MCF 10A (cell line): Measurements from ENCODE around the gene ALAS2. TPM values are rescaled to one million over a fixed set of nuclear protein-coding genes. Genes with fewer than 3 reads are reported as not detected.
"Not testable (repeated sequence)": the region's sequence is repeated elsewhere in the genome, so short reads cannot be mapped to it uniquely, and the experiment has no call there.

ENCODE experiments used
- BruUV-seq: library from RNA; stranded (reverse); fragments of 400-500 nt; replicated peaks from 2 replicates; lab custom pipeline; 2021; lab: Mats Ljungman, UMichigan
- CTCF ChIA-PET: fragments of 300-600 bp; sonication (Branson Sonifier 250); formaldehyde crosslinking; extraction: SDS; loops from one replicate; lab custom pipeline; 2021; ENCODE audit warnings: antibody characterized with exemption, inconsistent platforms; lab: Yijun Ruan, JAX
- POLR2A ChIA-PET: fragments of 300-600, 350-650 bp; sonication (Branson Sonifier 250); formaldehyde crosslinking; extraction: SDS; loops from one replicate; lab custom pipeline; 2020; ENCODE audit warnings: antibody characterized with exemption, inconsistent platforms; lab: Yijun Ruan, JAX
- DNase-seq: peaks from one replicate; pipeline ENCODE4 v3.0.0-alpha.2; 2018; ENCODE audit not compliant: unreplicated experiment
- H3K27ac Mint-ChIP-seq: one replicate; pipeline ENCODE4 v1.8.0; 2022; ENCODE audit warnings: mild to moderate bottlenecking, low read depth, mixed read lengths; ENCODE audit not compliant: unreplicated experiment
- H3K27me3 Mint-ChIP-seq: one replicate; pipeline ENCODE4 v1.8.0; 2022; ENCODE audit warnings: mixed read lengths; ENCODE audit not compliant: insufficient read depth, unreplicated experiment
- H3K36me3 Mint-ChIP-seq: one replicate; pipeline ENCODE4 v1.8.0; 2022; ENCODE audit warnings: mild to moderate bottlenecking, moderate library complexity, mixed read lengths; ENCODE audit not compliant: insufficient read depth, unreplicated experiment
- H3K4me1 Mint-ChIP-seq: one replicate; pipeline ENCODE4 v1.8.0; 2022; ENCODE audit warnings: mixed read lengths; ENCODE audit not compliant: insufficient read depth, unreplicated experiment
- H3K4me3 Mint-ChIP-seq: one replicate; pipeline ENCODE4 v1.8.0; 2022; ENCODE audit warnings: mild to moderate bottlenecking, moderate library complexity, mixed read lengths; ENCODE audit not compliant: unreplicated experiment
- H3K9me3 Mint-ChIP-seq: one replicate; pipeline ENCODE4 v1.8.0; 2022; ENCODE audit warnings: mixed read lengths; ENCODE audit not compliant: unreplicated experiment
- intact Hi-C: fragments of 100-400 bp; cut with micrococcal nuclease; formaldehyde crosslinking; loops from 2 replicates; pipeline ENCODE4 v1.14.1; 2022
- total RNA-seq: library from RNA; stranded (reverse); gene quantifications from 2 replicates; pipeline ENCODE4 v1.2.3, GENCODE V29; 2022
- TF ChIP-seq, protein P1 (sequence below): fragments of 200-600 bp; IDR thresholded peaks from one replicate; pipeline ENCODE4 v1.8.0; 2022; ENCODE audit warnings: antibody characterized with exemption, mild to moderate bottlenecking; ENCODE audit not compliant: unreplicated experiment

Gene ALAS2
- total RNA-seq, 1 experiment from 2014 or later = not detected

DNA sequence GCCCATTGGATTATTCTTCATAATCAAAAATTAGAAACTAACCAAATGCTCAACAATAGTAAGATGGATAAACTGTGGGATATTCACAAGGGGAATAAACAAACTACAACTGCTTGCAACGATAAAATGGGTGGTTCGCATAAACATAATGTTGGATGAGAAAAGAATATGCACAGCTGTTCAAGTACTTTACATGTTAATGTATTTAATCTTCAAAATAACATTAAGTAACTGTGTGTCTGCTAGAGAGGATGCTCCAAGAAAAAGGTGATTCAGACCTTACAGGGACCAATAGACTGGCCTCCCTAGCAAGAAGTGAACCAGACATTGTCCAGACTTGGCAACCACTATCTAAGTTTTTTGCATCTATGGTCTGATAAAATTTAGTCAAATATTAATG is 39.1 kb downstream of the ALAS2 start:
- H3K27me3 Mint-ChIP-seq = peaks cover 75% of the 10 kb centered on the region
- DNase-seq = no peak
- H3K36me3 Mint-ChIP-seq = no peaks in the 10 kb centered on the region
- no peak overlapping the region for H3K4me3 Mint-ChIP-seq
- CTCF ChIA-PET = no interaction called here
- POLR2A ChIA-PET = no interaction called here
- TF ChIP-seq, protein P1, sequence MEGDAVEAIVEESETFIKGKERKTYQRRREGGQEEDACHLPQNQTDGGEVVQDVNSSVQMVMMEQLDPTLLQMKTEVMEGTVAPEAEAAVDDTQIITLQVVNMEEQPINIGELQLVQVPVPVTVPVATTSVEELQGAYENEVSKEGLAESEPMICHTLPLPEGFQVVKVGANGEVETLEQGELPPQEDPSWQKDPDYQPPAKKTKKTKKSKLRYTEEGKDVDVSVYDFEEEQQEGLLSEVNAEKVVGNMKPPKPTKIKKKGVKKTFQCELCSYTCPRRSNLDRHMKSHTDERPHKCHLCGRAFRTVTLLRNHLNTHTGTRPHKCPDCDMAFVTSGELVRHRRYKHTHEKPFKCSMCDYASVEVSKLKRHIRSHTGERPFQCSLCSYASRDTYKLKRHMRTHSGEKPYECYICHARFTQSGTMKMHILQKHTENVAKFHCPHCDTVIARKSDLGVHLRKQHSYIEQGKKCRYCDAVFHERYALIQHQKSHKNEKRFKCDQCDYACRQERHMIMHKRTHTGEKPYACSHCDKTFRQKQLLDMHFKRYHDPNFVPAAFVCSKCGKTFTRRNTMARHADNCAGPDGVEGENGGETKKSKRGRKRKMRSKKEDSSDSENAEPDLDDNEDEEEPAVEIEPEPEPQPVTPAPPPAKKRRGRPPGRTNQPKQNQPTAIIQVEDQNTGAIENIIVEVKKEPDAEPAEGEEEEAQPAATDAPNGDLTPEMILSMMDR = no peak
- no TSS peak for BruUV-seq
- H3K27ac Mint-ChIP-seq = no peak overlapping the region
- intact Hi-C loops = no loop called here
- H3K4me1 Mint-ChIP-seq = no peaks in the 10 kb centered on the region
- H3K9me3 Mint-ChIP-seq = no peaks in the 10 kb centered on the region

DNA sequence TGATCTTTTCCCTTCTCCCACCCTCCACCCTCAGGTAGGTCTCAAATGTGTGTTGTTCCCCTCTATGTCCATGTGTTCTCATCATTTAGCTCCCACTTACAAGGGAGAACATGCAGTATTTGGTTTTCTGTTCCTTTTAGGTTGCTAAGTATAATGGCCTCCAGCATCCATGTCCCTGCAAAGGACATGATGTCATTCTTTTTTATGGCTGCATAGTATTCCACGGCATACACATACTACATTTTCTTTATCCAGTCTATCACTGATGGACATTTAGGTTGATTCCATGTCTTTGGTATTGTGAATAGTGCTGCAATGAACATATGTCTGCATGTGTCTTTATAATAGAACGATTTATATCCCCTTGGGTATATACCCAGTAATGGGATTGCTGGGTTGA is 47.5 kb downstream of the ALAS2 start:
- H3K4me1 Mint-ChIP-seq, POLR2A ChIA-PET, DNase-seq, H3K4me3 Mint-ChIP-seq, H3K9me3 Mint-ChIP-seq, H3K36me3 Mint-ChIP-seq, H3K27ac Mint-ChIP-seq, BruUV-seq, intact Hi-C loops: not testable (repeated sequence)
- CTCF ChIA-PET = interaction anchor here (0.7 kb wide), 1 partner anchor 10 kb away, joined by 3 read pairs; no protein-coding TSS in a partner anchor
- H3K27me3 Mint-ChIP-seq = peaks cover 60% of the 10 kb centered on the region

DNA sequence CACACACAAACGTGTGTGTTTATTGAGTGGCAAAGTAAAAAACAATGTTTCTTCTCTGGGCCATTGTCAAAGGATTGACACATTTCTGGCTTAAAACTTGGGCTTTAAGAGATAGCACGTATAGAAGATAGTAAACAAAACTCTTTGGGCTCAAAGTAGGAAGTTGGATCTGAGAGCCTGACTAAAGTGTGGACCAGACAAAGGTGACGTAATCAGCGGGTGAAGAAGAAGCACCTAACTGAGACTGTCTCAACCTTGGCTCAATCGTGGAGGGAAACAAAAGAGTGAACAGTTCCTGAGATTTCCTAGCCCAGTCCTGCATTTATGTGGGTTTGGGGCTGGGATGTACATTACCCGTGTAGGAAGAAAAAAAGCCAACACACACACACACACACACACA is 50.4 kb downstream of the ALAS2 start:
- Mint-ChIP-seq H3K36me3 (no peaks in the 10 kb centered on the region), H3K4me3 (no peak overlapping the region), H3K27me3 (peaks cover 66% of the 10 kb centered on the region), H3K4me1 (no peaks in the 10 kb centered on the region), H3K27ac (no peak overlapping the region), H3K9me3 (no peaks in the 10 kb centered on the region)
- no TSS peak for BruUV-seq
- no peak for DNase-seq
- ChIA-PET POLR2A (no interaction called here), CTCF (interaction anchor here (0.5 kb wide), 1 partner anchor 170 kb away, joined by 3 read pairs; no protein-coding TSS in a partner anchor)
- TF ChIP-seq, protein P1 = no peak
- intact Hi-C loops = no loop called here

DNA sequence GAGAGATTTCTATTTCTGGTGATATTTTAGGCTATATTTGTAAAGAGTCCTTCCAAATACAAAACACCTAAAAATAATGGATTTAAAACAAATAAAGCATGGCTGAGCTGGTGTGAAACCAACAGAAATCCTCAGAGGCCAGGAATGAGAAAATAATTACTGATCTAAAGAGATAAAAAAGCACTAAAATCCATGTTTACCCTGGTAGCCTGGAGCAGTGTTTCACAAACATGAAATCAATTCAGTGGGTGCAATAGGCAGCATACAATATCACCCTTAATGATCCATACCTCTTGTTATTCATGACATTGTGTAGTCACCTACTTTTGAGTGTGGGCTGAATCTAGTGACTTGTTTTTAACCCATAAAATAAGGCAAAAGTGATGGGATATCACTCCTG is 51.3 kb downstream of the ALAS2 start:
- ChIA-PET POLR2A (no interaction called here), CTCF (no interaction called here)
- BruUV-seq = no TSS peak
- Mint-ChIP-seq H3K36me3 (no peaks in the 10 kb centered on the region), H3K27me3 (peaks cover 61% of the 10 kb centered on the region), H3K4me1 (no peaks in the 10 kb centered on the region), H3K9me3 (no peaks in the 10 kb centered on the region), H3K27ac (no peak overlapping the region), H3K4me3 (no peak overlapping the region)
- TF ChIP-seq, protein P1 = no peak
- DNase-seq = no peak
- intact Hi-C loops = no loop called here

DNA sequence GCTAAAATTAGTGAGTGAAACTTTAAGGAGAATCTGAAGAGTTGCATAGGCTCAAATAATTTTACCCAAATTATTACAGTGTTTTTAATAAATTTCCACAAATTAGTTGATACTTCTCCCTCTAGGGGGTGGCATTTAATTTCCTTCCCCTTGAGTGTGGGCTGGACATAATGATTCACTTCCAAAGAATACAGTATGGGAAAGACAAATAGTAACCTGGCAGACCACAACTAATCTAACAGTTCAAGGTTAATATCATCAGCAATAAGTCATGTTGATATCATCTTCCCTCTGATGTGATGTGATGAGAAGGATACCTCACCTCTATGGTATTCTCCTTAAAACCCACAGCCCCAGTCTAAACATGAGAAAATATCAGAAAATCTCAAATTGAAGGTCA is 52.3 kb downstream of the ALAS2 start:
- TF ChIP-seq, protein P1 = no peak
- no peaks in the 10 kb centered on the region for H3K9me3 Mint-ChIP-seq
- H3K27ac Mint-ChIP-seq = no peak overlapping the region
- intact Hi-C loops = no loop called here
- no peak for DNase-seq
- H3K4me3 Mint-ChIP-seq = no peak overlapping the region
- ChIA-PET CTCF (no interaction called here), POLR2A (no interaction called here)
- BruUV-seq = no TSS peak
- H3K36me3 Mint-ChIP-seq = no peaks in the 10 kb centered on the region
- no peaks in the 10 kb centered on the region for H3K4me1 Mint-ChIP-seq
- peaks cover 51% of the 10 kb centered on the region for H3K27me3 Mint-ChIP-seq
